ENCODE data around the gene OR1E1.

DNA sequence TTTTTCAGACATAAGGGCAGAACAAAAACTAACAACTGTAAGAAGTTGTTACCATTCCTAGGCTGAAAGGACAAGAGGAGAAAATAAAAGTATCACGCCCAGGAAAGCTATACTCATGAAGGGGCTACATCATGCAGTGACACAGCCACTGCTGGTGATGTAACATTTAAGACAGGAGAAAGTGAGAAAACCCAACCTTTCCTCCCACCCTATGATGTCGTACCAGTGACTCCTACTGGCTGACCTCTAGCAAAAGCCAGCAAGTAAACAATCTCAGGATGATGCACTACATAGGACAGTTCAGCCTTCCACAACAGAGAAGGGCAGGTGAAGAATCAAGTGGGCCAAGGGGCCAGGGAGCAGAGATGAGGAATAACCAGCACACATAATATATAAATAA, 49.4 kb upstream of the OR1E1 start:
- TF ChIP-seq, protein P1, sequence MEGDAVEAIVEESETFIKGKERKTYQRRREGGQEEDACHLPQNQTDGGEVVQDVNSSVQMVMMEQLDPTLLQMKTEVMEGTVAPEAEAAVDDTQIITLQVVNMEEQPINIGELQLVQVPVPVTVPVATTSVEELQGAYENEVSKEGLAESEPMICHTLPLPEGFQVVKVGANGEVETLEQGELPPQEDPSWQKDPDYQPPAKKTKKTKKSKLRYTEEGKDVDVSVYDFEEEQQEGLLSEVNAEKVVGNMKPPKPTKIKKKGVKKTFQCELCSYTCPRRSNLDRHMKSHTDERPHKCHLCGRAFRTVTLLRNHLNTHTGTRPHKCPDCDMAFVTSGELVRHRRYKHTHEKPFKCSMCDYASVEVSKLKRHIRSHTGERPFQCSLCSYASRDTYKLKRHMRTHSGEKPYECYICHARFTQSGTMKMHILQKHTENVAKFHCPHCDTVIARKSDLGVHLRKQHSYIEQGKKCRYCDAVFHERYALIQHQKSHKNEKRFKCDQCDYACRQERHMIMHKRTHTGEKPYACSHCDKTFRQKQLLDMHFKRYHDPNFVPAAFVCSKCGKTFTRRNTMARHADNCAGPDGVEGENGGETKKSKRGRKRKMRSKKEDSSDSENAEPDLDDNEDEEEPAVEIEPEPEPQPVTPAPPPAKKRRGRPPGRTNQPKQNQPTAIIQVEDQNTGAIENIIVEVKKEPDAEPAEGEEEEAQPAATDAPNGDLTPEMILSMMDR (IDR thresholded peaks at IDR 0.05) = no peak
- no peak for TF ChIP-seq POLR2A (IDR thresholded peaks at IDR 0.05)
